Natural killer cell treated with Interleukin-12 subunit alpha and Interleukin-12 subunit beta and Interleukin-15 and Interleukin-18, amount 100 ng/mL, for 72 hours (primary cell): ENCODE data around the gene STIM2. TPM values are rescaled to one million over a fixed set of nuclear protein-coding genes. Genes with fewer than 3 reads are reported as not detected.

Source experiments
- ATAC-seq, 2 donors: fragments of 150-1000 bp; cut with Tn5 transposase in 1 of 2; sonication (Bioruptor Pico), chemical (Tn5 transposase) in 1 of 2; 2 replicates each; pipeline ENCODE4 v1.10.0; 2021
- DNase-seq: peaks from one replicate; pipeline ENCODE4 v3.0.0; 2022; ENCODE audit warnings: low spot score
- H3K27ac Mint-ChIP-seq, 2 donors: 1 replicate in 1 of 2; 2 replicates in 1 of 2; pipeline ENCODE4 v1.8.0; 2022; ENCODE audit warnings: mixed read lengths in 2 of 2, mild to moderate bottlenecking in 1 of 2, moderate library complexity in 1 of 2
- H3K27me3 Mint-ChIP-seq, 2 donors: 1 replicate in 1 of 2; 2 replicates in 1 of 2; pipeline ENCODE4 v1.8.0; 2022; ENCODE audit warnings: mixed read lengths in 2 of 2
- H3K36me3 Mint-ChIP-seq: one replicate; pipeline ENCODE4 v1.8.0; 2022; ENCODE audit warnings: mixed read lengths
- H3K4me1 Mint-ChIP-seq, 2 donors: 1 replicate in 1 of 2; 2 replicates in 1 of 2; pipeline ENCODE4 v1.8.0; 2022; ENCODE audit warnings: low read depth in 2 of 2, mixed read lengths in 2 of 2, mild to moderate bottlenecking in 1 of 2
- H3K4me3 Mint-ChIP-seq: one replicate; pipeline ENCODE4 v1.8.0; 2022; ENCODE audit warnings: mixed read lengths
- H3K9me3 Mint-ChIP-seq: 2 replicates; pipeline ENCODE4 v1.8.0; 2022; ENCODE audit warnings: mixed read lengths
- total RNA-seq, 2 donors: library from RNA; stranded (reverse); gene quantifications; one replicate each; pipeline ENCODE4 v1.2.3, GENCODE V29; 2022

STIM2 gene
- total RNA-seq, 2 donors from 2014 or later: 55.5 to 57.9 TPM

GRCh38 chr4:26942871-26943270 is 82.2 kb downstream of the STIM2 start:
- peaks cover 47 to 64% of the 10 kb centered on the region in 2 donors for H3K4me1 Mint-ChIP-seq
- H3K36me3 Mint-ChIP-seq: no peaks in the 10 kb centered on the region
- no peaks in the 10 kb centered on the region for H3K27me3 Mint-ChIP-seq
- ATAC-seq (no peak), DNase-seq (no peak)
- H3K9me3 Mint-ChIP-seq: no peaks in the 10 kb centered on the region
- H3K4me3 Mint-ChIP-seq: no peak overlapping the region
- H3K27ac Mint-ChIP-seq: peak overlapping the region in 1 of 2 donors; percentile 15

GRCh38 chr4:26943391-26943790 is 82.8 kb downstream of the STIM2 start:
- Mint-ChIP-seq H3K36me3 (no peaks in the 10 kb centered on the region), H3K9me3 (no peaks in the 10 kb centered on the region), H3K27me3 (no peaks in the 10 kb centered on the region), H3K4me1 (peaks cover 51 to 68% of the 10 kb centered on the region in 2 donors), H3K4me3 (no peak overlapping the region), H3K27ac (no peak overlapping the region)
- ATAC-seq: no peak
- DNase-seq: no peak

- H3K9me3 Mint-ChIP-seq: no peaks in the 10 kb centered on the region
- peaks cover 43 to 55% of the 10 kb centered on the region in 2 donors for H3K4me1 Mint-ChIP-seq
- DNase-seq (no peak), ATAC-seq (no peak)
- no peak overlapping the region for H3K4me3 Mint-ChIP-seq
- no peaks in the 10 kb centered on the region for H3K27me3 Mint-ChIP-seq
- H3K36me3 Mint-ChIP-seq: no peaks in the 10 kb centered on the region
- no peak overlapping the region for H3K27ac Mint-ChIP-seq
These were observed 85.2 kb downstream of the STIM2 start for GRCh38 chr4:26945794-26946193.

GRCh38 chr4:26947318-26947717 is 86.7 kb downstream of the STIM2 start:
- H3K4me3 Mint-ChIP-seq: no peak overlapping the region
- ATAC-seq (no peak), DNase-seq (no peak)
- H3K27ac Mint-ChIP-seq: no peak overlapping the region
- peaks cover 39 to 51% of the 10 kb centered on the region in 2 donors for H3K4me1 Mint-ChIP-seq
- peaks cover 3% of the 10 kb centered on the region for H3K9me3 Mint-ChIP-seq
- peaks cover 6% of the 10 kb centered on the region for H3K36me3 Mint-ChIP-seq
- H3K27me3 Mint-ChIP-seq: no peaks in the 10 kb centered on the region

GRCh38 chr4:26950446-26950845 is 89.8 kb downstream of the STIM2 start:
- Mint-ChIP-seq H3K27ac (no peak overlapping the region), H3K4me3 (no peak overlapping the region), H3K27me3 (no peaks in the 10 kb centered on the region), H3K9me3 (peaks cover 3% of the 10 kb centered on the region), H3K4me1 (peaks cover 30 to 44% of the 10 kb centered on the region in 2 donors), H3K36me3 (peaks cover 6% of the 10 kb centered on the region)
- no peak for ATAC-seq
- DNase-seq: no peak

- Mint-ChIP-seq H3K4me1 (peaks cover 23 to 29% of the 10 kb centered on the region in 2 donors), H3K27me3 (no peaks in the 10 kb centered on the region), H3K4me3 (no peak overlapping the region), H3K27ac (no peak overlapping the region), H3K9me3 (peaks cover 3% of the 10 kb centered on the region), H3K36me3 (peaks cover 6% of the 10 kb centered on the region)
- DNase-seq (no peak), ATAC-seq (no peak)
These were observed 92.2 kb downstream of the STIM2 start for GRCh38 chr4:26952891-26953290.

GRCh38 chr4:26953366-26953765 is 92.7 kb downstream of the STIM2 start:
- Mint-ChIP-seq H3K9me3 (peaks cover 3% of the 10 kb centered on the region), H3K27me3 (no peaks in the 10 kb centered on the region), H3K4me1 (peaks cover 20 to 25% of the 10 kb centered on the region in 2 donors), H3K36me3 (peaks cover 6% of the 10 kb centered on the region), H3K4me3 (no peak overlapping the region), H3K27ac (peak overlapping the region in 1 of 2 donors; percentile 16)
- ATAC-seq (no peak), DNase-seq (no peak)

GRCh38 chr4:26953770-26954423 is 93.3 kb downstream of the STIM2 start:
- Mint-ChIP-seq H3K4me3 (no peak overlapping the region), H3K36me3 (peaks cover 9% of the 10 kb centered on the region), H3K4me1 (peaks cover 22 to 27% of the 10 kb centered on the region in 2 donors), H3K27ac (peak overlapping the region in 1 of 2 donors; percentile 16), H3K9me3 (peaks cover 3% of the 10 kb centered on the region), H3K27me3 (no peaks in the 10 kb centered on the region)
- DNase-seq: no peak
- no peak for ATAC-seq

GRCh38 chr4:26955241-26955640 is 94.6 kb downstream of the STIM2 start:
- Mint-ChIP-seq H3K4me1 (peaks cover 28 to 34% of the 10 kb centered on the region in 2 donors), H3K4me3 (no peak overlapping the region), H3K27me3 (no peaks in the 10 kb centered on the region), H3K9me3 (peaks cover 3% of the 10 kb centered on the region), H3K27ac (no peak overlapping the region), H3K36me3 (peaks cover 15% of the 10 kb centered on the region)
- DNase-seq: no peak
- no peak for ATAC-seq

- Mint-ChIP-seq H3K9me3 (no peaks in the 10 kb centered on the region), H3K27ac (peak overlapping the region; percentile 1 to 10), H3K4me3 (peak overlapping the region; percentile 19), H3K4me1 (peaks cover 20 to 30% of the 10 kb centered on the region in 2 donors), H3K27me3 (no peaks in the 10 kb centered on the region), H3K36me3 (peaks cover 9% of the 10 kb centered on the region)
- DNase-seq (no peak), ATAC-seq (peak; percentile 59 to 88)
These were observed 98.4 kb downstream of the STIM2 start for GRCh38 chr4:26958925-26959653.

- Mint-ChIP-seq H3K36me3 (peaks cover 9% of the 10 kb centered on the region), H3K9me3 (no peaks in the 10 kb centered on the region), H3K4me1 (peaks cover 26 to 36% of the 10 kb centered on the region in 2 donors), H3K27me3 (no peaks in the 10 kb centered on the region), H3K27ac (peak overlapping the region; percentile 1 to 10), H3K4me3 (peak overlapping the region; percentile 19)
- ATAC-seq (no peak), DNase-seq (no peak)
These were observed 99.0 kb downstream of the STIM2 start for GRCh38 chr4:26959654-26960047.

GRCh38 chr4:26962720-26963119 is 102.1 kb downstream of the STIM2 start:
- Mint-ChIP-seq H3K27me3 (no peaks in the 10 kb centered on the region), H3K4me3 (no peak overlapping the region), H3K36me3 (peaks cover 9% of the 10 kb centered on the region), H3K9me3 (no peaks in the 10 kb centered on the region), H3K4me1 (peaks cover 40 to 58% of the 10 kb centered on the region in 2 donors), H3K27ac (no peak overlapping the region)
- no peak for DNase-seq
- no peak for ATAC-seq

GRCh38 chr4:26964512-26964911 is 103.9 kb downstream of the STIM2 start:
- Mint-ChIP-seq H3K27me3 (no peaks in the 10 kb centered on the region), H3K9me3 (no peaks in the 10 kb centered on the region), H3K4me3 (no peak overlapping the region), H3K4me1 (peaks cover 38 to 62% of the 10 kb centered on the region in 2 donors), H3K36me3 (no peaks in the 10 kb centered on the region), H3K27ac (no peak overlapping the region)
- ATAC-seq (no peak), DNase-seq (no peak)

GRCh38 chr4:26964994-26965393 is 104.4 kb downstream of the STIM2 start:
- Mint-ChIP-seq H3K27ac (no peak overlapping the region), H3K4me1 (peaks cover 36 to 57% of the 10 kb centered on the region in 2 donors), H3K27me3 (no peaks in the 10 kb centered on the region), H3K4me3 (no peak overlapping the region), H3K36me3 (no peaks in the 10 kb centered on the region), H3K9me3 (no peaks in the 10 kb centered on the region)
- DNase-seq (no peak), ATAC-seq (no peak)
